ENCODE measurements around the gene RAD51B.
"Not testable (repeated sequence)": the region's sequence is repeated elsewhere in the genome, so short reads cannot be mapped to it uniquely, and the experiment has no call there.

RAD51B gene

DNA sequence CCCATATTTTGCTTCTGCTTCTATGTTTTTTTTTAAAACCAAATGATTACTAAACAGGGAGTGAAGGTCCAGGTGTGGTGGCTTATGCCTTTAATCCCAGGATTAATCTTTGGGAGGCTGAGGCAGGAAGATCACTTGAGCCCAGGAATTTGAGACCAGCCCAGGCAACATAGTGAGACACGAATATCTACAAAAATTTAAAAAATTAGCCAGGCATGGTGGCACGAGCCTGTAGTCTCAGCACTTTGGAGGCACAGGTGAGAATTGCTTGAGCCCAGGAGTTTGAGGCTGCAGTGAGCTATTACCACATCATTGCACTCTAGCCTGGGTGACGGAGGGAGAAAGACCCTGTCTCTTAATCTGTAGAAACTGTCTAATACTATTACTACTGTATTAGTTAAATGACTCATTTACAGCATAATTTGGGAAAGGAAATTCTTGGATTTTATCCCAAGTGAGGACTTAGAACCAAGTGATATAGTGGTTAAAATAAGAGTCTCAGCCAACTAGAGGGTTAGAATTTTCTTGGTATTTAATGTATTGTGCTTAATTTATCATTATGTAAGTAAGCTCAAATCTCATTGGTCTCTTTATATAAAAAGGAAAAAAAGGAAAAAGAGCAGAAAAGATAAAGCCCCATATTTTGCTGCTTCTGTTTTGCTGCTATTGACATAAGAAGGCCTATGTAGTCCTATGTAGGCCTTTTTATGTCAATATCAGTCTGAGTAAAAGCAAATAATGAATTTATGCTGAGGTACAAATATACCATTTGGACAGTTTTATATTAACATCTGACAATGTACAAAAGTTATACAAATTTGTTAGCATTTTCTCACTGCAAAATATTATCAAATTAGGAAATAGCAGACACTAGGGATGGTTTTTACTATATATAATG lies 163.4 kb downstream of the RAD51B start:
- TF ChIP-seq, protein P1, sequence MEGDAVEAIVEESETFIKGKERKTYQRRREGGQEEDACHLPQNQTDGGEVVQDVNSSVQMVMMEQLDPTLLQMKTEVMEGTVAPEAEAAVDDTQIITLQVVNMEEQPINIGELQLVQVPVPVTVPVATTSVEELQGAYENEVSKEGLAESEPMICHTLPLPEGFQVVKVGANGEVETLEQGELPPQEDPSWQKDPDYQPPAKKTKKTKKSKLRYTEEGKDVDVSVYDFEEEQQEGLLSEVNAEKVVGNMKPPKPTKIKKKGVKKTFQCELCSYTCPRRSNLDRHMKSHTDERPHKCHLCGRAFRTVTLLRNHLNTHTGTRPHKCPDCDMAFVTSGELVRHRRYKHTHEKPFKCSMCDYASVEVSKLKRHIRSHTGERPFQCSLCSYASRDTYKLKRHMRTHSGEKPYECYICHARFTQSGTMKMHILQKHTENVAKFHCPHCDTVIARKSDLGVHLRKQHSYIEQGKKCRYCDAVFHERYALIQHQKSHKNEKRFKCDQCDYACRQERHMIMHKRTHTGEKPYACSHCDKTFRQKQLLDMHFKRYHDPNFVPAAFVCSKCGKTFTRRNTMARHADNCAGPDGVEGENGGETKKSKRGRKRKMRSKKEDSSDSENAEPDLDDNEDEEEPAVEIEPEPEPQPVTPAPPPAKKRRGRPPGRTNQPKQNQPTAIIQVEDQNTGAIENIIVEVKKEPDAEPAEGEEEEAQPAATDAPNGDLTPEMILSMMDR (IDR thresholded peaks at IDR 0.05; ENCODE audit: low read depth, low read length), result no peak

GRCh38 chr14:67984274-67984673 lies 164.7 kb downstream of the RAD51B start:
- H3K4me3 ChIP-seq (ENCODE audit: low read depth, low read length), result no peak overlapping the region
- TF ChIP-seq, protein P1 (IDR thresholded peaks at IDR 0.05; ENCODE audit: low read depth, low read length), result no peak

More for the DNA sequence above, 163.4 kb downstream of the RAD51B start:
- no peak overlapping the region for H3K4me3 ChIP-seq (ENCODE audit: low read depth, low read length)

DNA sequence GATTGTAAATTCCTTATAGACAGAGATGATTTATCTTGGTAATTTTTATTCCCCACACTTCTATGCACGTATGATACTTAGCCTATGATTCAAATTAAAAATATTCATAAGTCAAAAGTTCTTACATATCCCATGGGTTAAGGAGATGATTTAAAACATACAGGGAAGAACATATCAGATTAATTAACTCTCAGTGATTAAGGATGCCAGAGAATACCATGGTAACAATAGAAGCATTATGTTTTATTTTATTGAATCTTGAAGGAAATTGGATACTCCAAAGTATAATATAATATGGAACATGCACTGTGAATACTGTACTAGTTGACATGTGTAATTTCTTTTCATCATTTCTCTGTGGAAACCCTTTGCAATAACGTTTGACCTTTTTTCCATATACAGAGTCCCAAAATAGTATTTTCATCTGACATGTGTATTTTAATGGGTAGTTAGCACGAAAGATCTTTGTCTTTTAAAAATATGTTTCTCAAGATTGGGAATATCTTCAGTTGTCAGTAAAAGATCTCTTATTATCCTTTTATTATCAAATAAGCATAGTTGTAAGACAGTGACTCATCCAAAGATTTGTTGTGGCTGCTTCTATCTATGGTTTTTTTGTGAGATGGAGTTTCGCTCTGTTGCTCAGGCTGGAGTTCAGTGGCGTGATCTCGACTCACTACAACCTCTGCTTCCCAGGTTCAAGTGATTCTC lies 166.7 kb downstream of the RAD51B start:
- no peak overlapping the region for H3K4me3 ChIP-seq (ENCODE audit: low read depth, low read length)
- TF ChIP-seq, protein P1 (IDR thresholded peaks at IDR 0.05; ENCODE audit: low read depth, low read length), result no peak

GRCh38 chr14:67987606-67988005 lies 168.0 kb downstream of the RAD51B start:
- TF ChIP-seq, protein P1 (IDR thresholded peaks at IDR 0.05; ENCODE audit: low read depth, low read length), result no peak

GRCh38 chr14:67988210-67988609 lies 168.6 kb downstream of the RAD51B start:
- H3K4me3 ChIP-seq (ENCODE audit: low read depth, low read length), result not testable (repeated sequence)

More at GRCh38 chr14:67987606-67988005, 168.0 kb downstream of the RAD51B start:
- no peak overlapping the region for H3K4me3 ChIP-seq (ENCODE audit: low read depth, low read length)

- TF ChIP-seq, protein P1 (IDR thresholded peaks at IDR 0.05; ENCODE audit: low read depth, low read length), result no peak
- H3K4me3 ChIP-seq (ENCODE audit: low read depth, low read length), result no peak overlapping the region
These were observed 171.0 kb downstream of the RAD51B start for GRCh38 chr14:67990576-67990975.

GRCh38 chr14:67994531-67994930 lies 175.0 kb downstream of the RAD51B start:
- H3K4me3 ChIP-seq (ENCODE audit: low read depth, low read length), result no peak overlapping the region
- TF ChIP-seq, protein P1 (IDR thresholded peaks at IDR 0.05; ENCODE audit: low read depth, low read length), result no peak
